HG02852 (cell line): ENCODE measurements around the gene HCFC1.

ENCODE experiments used
- ATAC-seq: cut with Tn5 transposase; IDR thresholded peaks from one replicate; pipeline ENCODE4 v1.9.1; 2021; ENCODE audit warnings: mild to moderate bottlenecking, moderate library complexity; ENCODE audit not compliant: unreplicated experiment

HCFC1 gene

DNA sequence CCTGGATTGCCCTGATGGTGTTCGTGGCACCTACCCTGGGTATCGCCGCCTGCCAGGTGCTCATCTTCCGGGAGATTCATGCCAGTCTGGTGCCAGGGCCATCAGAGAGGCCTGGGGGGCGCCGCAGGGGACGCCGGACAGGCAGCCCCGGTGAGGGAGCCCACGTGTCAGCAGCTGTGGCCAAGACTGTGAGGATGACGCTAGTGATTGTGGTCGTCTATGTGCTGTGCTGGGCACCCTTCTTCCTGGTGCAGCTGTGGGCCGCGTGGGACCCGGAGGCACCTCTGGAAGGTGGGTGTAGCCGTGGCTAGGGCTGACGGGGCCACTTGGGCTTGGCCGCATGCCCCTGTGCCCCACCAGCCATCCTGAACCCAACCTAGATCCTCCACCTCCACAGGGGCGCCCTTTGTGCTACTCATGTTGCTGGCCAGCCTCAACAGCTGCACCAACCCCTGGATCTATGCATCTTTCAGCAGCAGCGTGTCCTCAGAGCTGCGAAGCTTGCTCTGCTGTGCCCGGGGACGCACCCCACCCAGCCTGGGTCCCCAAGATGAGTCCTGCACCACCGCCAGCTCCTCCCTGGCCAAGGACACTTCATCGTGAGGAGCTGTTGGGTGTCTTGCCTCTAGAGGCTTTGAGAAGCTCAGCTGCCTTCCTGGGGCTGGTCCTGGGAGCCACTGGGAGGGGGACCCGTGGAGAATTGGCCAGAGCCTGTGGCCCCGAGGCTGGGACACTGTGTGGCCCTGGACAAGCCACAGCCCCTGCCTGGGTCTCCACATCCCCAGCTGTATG, 65.3 kb downstream of the HCFC1 start:
- no peak for ATAC-seq

DNA sequence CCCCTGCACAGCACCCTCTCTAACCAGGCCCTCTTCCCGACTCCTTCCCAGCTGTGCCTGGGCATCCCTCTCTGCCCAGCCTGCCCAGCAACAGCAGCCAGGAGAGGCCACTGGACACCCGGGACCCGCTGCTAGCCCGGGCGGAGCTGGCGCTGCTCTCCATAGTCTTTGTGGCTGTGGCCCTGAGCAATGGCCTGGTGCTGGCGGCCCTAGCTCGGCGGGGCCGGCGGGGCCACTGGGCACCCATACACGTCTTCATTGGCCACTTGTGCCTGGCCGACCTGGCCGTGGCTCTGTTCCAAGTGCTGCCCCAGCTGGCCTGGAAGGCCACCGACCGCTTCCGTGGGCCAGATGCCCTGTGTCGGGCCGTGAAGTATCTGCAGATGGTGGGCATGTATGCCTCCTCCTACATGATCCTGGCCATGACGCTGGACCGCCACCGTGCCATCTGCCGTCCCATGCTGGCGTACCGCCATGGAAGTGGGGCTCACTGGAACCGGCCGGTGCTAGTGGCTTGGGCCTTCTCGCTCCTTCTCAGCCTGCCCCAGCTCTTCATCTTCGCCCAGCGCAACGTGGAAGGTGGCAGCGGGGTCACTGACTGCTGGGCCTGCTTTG, 66.0 kb downstream of the HCFC1 start:
- no peak for ATAC-seq

DNA sequence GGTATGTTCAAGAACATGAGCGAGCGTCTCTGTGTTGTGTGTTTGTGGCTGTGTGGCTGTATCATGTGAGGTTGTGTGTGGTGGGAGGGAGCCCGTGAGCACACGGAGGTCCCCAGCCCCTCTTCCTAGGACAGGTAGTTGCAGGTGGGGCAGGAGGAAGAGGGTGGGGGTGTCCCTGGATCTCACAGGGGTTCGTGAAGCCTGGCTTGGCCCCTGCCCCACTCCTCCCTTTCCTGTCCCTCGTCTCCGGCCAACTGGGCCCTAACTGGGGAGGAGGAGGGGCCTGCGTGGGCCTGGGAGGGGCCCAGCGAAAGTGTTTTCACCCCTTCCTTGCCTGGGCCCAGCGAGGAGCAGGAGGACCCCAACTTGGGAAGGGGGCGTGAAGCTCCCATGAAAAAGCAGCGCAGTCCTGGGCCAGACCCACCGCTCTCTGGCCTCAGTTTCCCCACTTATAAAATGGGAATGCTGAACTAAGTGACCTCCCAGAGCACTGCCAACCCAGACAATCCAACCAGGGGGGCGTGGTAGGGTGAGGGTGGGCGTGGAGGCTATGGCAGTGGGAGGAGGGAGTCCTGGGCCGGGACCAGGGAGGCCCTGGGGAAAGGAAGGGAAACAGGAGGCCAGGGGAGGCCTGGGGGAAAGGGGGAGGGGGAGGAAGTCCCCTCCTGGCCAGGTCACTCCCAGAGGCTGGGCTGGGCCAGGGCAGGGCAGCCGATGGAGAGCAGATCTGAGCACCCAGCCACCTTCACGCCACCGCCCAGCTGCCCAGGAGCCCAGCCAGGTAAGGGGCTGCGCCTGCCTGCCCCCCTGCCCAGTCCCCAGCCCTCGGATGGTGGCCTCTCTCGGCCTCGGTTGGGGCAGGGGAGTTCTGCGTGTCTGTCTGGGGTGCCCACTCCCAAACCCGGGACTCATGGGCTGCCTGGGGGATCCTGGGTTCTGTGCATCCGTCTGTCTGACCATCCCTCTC, 67.3 kb downstream of the HCFC1 start, which contains the start of gene AVPR2:
Gene AVPR2, plus strand, starts transcription at position 683 of the 967 bp plus-strand sequence. CDS start 473 bp downstream, outside the sequence.
- ATAC-seq = no peak

DNA sequence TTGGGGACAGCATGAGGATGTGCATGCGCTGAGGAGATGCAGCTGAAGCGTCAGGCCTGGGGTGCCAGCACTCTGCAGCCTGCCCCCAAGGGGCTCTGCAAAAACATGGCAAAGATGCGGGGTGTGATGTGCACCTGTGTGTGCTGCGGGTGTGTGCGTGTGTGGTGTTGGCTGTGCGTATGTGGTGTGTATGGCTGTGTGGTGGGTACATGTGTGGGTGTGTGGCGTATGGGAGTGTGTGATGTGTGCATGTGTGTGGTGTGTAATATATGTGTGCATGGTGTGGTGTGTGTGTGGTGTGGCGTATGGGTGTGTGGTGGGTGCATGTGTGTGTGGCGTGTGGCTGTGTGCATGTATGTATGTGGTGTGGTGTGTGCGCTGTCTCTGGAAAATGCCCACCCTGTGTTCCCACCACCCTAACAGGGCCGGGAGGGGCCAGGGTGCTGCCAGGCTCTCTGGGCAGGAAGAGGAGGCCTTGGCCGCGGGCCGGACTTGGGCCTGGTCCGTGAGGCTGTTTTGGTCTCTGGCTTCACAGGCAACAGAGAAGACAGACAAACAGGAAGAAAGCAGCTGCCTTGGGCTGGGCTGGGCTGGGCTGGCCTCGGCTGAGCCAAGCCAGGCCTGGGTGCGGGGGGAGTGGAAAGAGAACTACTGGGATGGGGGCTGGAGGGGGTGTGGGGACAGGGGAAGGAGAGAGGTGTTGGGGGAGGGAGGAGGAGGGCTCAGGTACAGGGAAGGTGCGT, 68.2 kb downstream of the HCFC1 start:
- no peak for ATAC-seq

DNA sequence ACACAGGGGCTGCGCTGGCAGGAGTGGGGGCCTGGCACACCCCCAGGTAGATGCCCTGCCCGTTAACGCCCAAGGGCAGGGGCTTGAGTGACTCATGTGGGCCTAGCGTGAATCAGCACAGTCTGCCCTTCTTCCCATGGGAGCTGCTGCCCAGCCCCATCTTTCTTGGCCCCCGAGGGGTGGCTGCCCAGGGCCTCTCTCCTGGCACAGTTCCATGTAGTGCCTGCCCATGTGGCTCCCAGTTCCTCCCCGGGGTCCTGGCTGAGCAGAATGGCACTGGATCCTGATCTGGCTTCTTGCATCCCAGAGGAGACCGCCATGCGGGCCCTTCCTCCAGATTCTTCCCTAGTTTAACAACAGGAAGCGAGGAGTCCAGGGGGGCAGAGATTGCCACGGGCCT, 69.2 kb downstream of the HCFC1 start:
- ATAC-seq = no peak

DNA sequence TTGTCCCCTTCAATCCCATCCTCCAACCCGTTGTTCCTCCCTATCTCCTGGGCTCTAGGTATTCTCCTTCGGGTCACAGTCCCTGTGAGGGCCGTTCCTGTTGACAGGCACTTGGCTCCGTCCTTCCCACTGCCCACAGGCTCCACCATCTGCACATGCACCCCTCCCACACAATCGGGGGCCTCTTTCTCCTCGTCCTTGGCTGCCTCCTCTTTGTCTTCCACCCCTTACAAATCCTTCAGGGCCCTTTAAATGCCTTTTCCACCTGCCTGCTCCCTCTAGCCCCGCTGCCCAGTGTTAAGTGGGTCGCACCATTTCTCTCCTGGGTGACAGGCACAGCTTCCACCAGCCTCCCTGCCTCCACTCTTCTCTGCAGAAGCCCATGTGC, 69.9 kb downstream of the HCFC1 start:
- no peak for ATAC-seq

DNA sequence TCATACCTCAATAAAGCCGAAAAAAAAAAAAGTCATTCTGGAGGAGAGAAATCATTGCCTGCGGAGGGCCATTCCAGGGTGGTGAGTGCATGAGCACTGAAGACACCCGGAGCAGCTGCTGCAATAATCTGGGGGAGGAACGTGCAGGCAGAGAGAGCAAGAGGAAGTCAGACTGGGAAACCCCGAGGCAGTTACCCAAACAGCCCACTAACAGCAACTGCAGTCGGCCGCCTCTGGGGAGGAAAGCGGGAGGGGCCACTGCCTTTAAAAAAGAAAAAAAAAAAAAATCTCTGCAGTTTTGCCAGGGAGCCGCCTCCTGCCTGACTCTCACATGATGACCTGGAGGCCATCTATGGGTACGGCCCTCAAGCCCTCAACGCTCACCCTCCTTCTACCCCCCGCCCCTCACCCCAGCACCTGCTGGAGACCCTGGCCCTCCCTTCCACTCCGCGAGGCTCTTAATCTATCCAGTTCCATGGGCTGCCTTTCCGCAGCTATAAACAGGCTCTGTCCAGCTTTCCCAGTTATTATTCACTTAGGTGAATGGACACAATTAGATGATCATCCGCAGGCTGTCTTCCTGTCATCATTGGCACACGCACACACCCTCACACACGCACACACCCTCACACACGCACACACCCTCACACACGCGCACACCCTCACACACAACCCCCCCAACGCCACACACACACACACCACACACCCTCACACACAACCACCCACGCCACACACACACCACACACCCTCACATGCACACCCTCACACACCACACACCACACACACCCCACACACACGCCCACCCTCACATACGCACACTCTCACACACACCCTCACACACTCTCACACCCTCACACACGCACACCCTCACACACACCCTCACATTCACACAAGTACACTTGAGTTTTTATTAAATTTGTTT, 70.5 kb downstream of the HCFC1 start:
- ATAC-seq = peak; percentile 86

DNA sequence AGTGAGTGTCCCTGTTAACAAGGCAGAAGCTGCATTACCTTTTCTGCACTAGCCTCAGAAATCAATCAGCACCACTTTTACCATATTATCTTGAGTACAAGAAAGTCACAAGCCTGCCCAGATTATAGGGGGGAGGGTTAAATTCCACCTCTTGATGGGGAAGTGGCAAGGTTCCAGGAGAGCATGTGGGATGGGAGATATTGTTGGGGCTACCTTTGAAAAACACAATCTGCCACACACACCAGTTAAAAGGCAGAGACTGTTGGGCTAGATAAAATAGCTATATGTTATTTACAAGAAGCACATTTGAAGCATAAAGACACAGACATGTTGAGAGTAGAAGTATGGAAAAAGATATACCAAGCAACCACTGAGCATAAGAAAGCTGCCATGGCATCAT, 73.7 kb downstream of the HCFC1 start:
- ATAC-seq = no peak
